Non-pigmented ciliary epithelial cell (primary cell): ENCODE results near the gene USP51.
A peak's percentile ranks its signal among the peaks of the same experiment; 100 is the strongest.
"Not testable (repeated sequence)": the region's sequence is repeated elsewhere in the genome, so short reads cannot be mapped to it uniquely, and the experiment has no call there.

Source experiments
- DNase-seq: peaks from one replicate; pipeline ENCODE4 v3.0.0-alpha.2; 2010; ENCODE audit warnings: low read depth

Gene USP51

DNA sequence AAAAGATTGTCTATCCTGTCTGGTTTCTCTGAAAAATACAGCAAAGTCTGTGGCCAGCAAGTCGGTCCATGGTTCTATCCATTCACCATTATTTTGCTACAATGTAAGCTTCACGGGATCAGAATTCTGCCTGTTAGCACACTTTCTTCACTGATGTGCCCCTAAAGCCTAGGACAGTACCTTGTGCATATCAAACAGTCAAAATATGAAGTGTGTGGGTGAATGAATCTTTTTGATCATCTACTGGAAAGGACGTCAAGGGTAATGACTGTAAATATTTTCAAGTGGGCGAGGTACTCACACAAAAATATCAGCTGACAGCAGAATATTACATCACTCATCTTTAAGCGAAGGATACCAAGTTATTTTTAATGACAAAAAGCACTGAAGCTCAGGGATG lies 24.5 kb downstream of the USP51 start:
- not testable (repeated sequence) for DNase-seq

DNA sequence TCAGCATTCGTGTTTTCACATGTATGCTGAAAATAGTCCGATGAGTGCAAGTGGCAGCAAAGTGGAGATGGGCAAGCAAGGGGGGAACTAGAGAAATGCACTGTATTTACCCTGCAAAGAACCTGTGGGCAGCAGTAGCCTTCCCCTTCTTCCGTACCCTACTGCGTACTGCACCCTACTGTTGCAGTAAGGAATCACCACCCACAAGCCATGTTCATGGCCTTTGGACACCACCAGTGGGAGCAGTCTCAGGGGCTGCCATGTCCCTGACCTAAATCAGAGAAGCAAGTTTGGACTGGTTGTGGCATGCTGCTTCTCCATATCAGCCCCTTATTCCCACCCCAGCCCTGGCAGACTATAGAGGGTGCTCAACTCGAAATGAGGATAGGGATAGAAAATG lies 25.6 kb downstream of the USP51 start:
- DNase-seq: not testable (repeated sequence)

DNA sequence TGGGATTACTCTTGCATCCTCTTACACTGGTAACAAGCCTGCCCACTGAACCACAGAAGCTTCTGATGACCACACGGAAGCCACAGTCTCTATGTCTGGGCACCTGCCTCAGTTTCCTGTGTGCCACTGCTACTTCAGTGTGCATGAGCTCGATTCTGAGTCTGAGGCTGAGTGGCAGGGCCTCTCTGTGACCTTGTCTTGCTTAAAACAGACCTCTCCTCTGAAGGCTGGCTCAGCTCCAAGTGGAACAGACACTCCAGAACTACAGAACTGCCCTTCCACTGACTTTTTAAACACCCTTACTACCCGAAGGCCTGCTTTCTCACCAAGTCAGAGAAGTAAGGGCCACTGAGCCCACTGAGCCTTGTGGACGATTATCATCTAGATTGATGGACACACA lies 29.7 kb downstream of the USP51 start:
- DNase-seq: not testable (repeated sequence)

DNA sequence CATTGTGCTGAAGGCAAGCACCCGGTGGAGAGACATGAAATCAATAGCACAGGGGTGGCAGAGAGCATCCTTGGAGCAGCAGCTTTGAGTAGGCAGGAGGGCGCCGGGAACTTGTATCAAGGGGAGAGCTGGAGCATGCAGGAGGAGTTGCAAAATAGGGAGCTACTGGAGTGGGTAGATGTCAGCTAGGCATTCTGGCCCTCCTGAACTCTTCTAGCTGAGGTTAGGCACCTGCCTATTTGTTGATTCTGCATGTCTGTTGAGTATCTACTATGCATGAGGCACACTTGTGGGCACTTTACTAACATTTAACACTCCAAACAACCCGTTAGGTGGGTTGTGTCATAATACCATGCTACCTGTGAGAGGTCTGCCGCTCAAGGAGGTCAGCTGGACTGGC lies 30.2 kb downstream of the USP51 start:
- DNase-seq: not testable (repeated sequence)

DNA sequence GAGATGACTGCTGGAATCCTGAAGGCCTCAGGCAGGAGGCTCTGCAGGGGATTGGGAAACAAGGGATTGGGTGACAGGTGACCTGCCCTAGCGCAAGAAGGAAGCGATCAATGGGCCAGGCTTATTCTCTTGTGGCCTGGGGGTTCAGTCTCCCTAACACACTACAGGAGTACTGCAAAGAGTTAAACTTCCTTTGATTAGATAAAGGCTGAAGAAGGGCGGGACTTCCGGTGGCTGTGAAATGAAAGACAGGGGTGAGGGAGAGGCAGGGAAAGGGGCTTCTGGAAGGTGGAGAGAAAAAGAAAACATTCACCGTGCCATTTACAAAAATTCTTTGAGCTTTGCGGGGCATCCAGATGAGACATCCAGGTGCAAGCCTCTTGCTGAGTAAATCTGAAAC lies 33.9 kb downstream of the USP51 start:
- not testable (repeated sequence) for DNase-seq

DNA sequence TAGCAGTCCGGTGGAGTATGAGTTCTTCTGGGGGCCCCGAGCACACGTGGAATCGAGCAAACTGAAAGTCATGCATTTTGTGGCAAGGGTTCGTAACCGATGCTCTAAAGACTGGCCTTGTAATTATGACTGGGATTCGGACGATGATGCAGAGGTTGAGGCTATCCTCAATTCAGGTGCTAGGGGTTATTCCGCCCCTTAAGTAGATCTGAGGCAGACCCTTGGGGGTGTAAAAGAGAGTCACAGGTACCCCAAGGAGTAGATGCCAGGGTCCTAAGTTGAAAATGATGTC lies 36.9 kb downstream of the USP51 start:
- no peak for DNase-seq

DNA sequence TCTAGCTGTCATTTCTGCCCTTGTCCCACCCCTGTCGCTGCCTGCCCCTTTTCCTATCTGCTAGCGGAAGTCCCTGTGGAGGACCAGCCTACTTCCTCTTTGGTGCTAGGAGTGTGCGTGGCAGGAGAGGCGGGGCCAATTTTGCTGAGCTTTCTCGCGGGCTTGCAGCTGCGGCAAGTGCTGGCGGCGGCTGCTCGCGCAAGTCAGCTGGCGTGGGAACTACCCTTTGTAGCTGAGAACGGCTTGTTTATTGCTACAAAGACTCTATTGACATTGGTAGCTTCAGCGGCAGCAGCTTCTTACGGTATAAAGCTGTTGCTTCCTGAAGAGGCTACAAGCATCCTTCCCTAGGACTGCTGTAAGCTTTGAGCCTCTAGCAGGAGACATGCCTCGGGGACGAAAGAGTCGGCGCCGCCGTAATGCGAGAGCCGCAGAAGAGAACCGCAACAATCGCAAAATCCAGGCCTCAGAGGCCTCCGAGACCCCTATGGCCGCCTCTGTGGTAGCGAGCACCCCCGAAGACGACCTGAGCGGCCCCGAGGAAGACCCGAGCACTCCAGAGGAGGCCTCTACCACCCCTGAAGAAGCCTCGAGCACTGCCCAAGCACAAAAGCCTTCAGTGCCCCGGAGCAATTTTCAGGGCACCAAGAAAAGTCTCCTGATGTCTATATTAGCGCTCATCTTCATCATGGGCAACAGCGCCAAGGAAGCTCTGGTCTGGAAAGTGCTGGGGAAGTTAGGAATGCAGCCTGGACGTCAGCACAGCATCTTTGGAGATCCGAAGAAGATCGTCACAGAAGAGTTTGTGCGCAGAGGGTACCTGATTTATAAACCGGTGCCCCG lies 37.4 kb downstream of the USP51 start, which contains the start of gene MAGEH1:
MAGEH1 (plus strand) TSS at position 138 of the 843 bp plus-strand sequence; CDS start at position 386, 248 bp downstream.
- DNase-seq: peak; percentile 32

DNA sequence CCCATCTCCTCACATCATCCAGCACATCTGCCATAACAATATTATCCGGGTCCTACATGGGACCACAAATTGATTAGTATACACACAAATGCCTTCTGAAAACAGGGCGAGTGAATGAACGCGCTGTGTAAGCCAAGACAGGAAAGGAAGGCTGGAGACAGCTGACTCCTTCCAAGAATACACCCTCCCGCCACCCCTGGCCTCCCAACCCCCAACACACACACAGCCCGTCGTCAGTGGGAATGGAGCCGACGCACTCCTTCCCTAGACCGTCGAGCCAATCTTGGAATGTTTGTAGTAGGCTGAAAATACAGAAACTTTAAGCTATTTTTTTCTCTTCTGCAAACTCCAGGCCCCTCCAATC lies 38.0 kb downstream of the USP51 start:
- DNase-seq: no peak

DNA sequence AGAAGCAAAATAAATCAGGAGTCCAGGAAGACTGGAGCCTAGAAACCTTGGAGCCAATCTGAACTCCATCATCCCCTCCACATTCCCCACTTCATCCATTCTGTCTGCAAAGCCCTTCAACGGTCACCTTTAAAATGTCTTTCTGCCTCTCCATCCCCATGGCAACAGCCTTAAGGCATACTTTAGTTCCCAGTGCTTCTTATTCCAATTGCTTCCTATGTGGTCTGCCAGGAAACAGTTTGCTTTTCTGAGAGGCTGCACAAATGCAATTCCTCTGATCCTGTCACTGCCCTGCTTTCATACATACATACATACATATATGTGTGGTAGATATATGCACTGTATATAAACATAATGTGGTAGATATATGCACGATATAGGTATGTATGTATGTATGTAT lies 38.5 kb downstream of the USP51 start:
- no peak for DNase-seq

DNA sequence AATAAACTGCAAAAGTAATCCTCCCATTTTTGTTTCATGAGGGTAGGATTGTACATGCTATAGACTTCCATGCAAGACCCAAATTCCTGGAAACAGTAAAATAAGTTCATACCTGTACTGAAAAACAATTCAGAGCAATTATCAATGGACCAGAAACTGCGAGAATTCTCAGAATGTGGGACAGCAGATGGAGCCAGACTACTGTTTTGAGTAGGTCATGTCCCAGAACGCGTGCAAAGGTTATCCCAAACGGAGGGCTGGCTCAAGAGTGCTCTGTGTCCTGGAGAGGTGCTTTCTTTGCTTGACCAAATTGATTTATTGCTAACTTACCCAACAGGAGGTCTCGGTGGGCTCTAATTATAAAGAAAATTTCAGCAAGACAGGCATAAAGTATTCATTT lies 39.4 kb downstream of the USP51 start:
- no peak for DNase-seq

DNA sequence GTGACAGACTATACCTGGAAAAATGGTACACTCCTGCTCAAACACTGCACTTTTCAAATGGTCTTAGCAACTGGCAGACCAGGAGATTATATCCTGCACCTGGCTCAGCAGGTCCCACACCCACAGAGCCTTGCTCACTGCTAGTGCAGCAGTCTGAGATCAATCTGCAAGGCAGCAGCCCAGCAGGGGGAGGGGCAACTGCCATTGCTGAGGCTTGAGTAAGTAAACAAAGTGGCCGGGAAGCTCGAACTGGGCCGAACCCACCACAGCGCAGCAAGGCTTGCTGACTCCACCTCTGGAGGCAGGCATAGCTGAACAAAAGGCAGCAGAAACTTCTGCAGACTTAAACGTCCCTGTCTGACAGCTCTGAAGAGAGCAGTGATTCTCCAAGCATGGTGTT lies 46.2 kb downstream of the USP51 start:
- not testable (repeated sequence) for DNase-seq
